Measurements from ENCODE around the gene DENND1B.

DENND1B gene

GRCh38 chr1:197750366-197750765 is 24.9 kb downstream of the DENND1B start:
- no peak for TF ChIP-seq CTCF (IDR thresholded peaks at IDR 0.05; ENCODE audit: borderline replicate concordance, control extremely low read depth, extremely low read depth, insufficient read depth, missing control alignments)
- no peak for DNase-seq (ENCODE audit: low spot score)
- in situ Hi-C loops (cut with MboI; ENCODE audit: low sequenced_read_pairs, unreplicated experiment), result no loop called here

DNA sequence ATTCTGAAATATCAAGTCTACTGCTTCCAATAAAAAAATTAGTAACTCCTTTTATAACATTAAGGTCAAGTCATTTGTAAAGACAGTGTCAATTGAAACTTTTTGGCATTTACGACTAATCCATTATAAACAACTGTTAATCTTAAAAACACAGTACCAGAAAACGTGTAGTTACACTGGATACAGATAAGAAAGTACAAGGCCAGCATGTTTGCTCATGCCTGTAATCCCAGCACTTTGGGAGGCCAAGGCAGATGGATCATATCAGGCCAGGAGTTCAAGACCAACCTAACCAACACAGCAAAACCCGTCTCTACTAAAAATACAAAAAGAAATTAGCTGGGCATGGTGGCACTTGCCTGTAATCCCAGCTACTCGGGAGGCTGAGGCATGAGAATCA is 29.4 kb downstream of the DENND1B start:
- TF ChIP-seq CTCF (IDR thresholded peaks at IDR 0.05; ENCODE audit: borderline replicate concordance, control extremely low read depth, extremely low read depth, insufficient read depth, missing control alignments), result no peak
- DNase-seq (ENCODE audit: low spot score), result no peak

GRCh38 chr1:197744979-197745378 is 30.3 kb downstream of the DENND1B start:
- in situ Hi-C loops (cut with MboI; ENCODE audit: low sequenced_read_pairs, unreplicated experiment), result no loop called here
- no peak for DNase-seq (ENCODE audit: low spot score)
- no peak for TF ChIP-seq CTCF (IDR thresholded peaks at IDR 0.05; ENCODE audit: borderline replicate concordance, control extremely low read depth, extremely low read depth, insufficient read depth, missing control alignments)

More for the DNA sequence above, 29.4 kb downstream of the DENND1B start:
- in situ Hi-C loops (cut with MboI; ENCODE audit: low sequenced_read_pairs, unreplicated experiment), result no loop called here

- no peak for TF ChIP-seq CTCF (IDR thresholded peaks at IDR 0.05; ENCODE audit: borderline replicate concordance, control extremely low read depth, extremely low read depth, insufficient read depth, missing control alignments)
- no peak for DNase-seq (ENCODE audit: low spot score)
- in situ Hi-C loops (cut with MboI; ENCODE audit: low sequenced_read_pairs, unreplicated experiment), result no loop called here
Measured at GRCh38 chr1:197743578-197743977, 31.7 kb downstream of the DENND1B start.

GRCh38 chr1:197740992-197741391 is 34.3 kb downstream of the DENND1B start:
- DNase-seq (ENCODE audit: low spot score), result no peak
- no peak for TF ChIP-seq CTCF (IDR thresholded peaks at IDR 0.05; ENCODE audit: borderline replicate concordance, control extremely low read depth, extremely low read depth, insufficient read depth, missing control alignments)
- in situ Hi-C loops (cut with MboI; ENCODE audit: low sequenced_read_pairs, unreplicated experiment), result no loop called here

- TF ChIP-seq CTCF (IDR thresholded peaks at IDR 0.05; ENCODE audit: borderline replicate concordance, control extremely low read depth, extremely low read depth, insufficient read depth, missing control alignments), result no peak
- DNase-seq (ENCODE audit: low spot score), result no peak
- in situ Hi-C loops (cut with MboI; ENCODE audit: low sequenced_read_pairs, unreplicated experiment), result no loop called here
Measured at GRCh38 chr1:197738927-197739326, 36.4 kb downstream of the DENND1B start.

DNA sequence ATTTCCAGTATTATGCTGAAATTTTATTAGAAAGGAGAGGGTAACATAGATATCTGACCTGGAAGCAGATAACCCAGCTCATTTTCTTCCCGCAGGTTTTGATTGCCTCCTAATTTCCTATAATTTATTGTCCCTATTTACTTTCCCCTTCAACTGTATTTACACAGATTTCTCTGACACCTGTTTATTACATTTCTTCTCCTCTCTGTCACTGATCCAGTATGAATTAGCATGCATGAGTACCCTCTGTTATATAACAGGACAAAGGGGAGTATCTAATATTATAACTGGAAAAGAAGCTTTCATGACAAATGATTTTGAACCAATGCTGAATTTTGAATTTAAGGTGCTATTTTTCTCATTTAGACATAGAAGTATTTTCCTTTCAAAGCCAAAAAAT is 37.4 kb downstream of the DENND1B start:
- no peak for DNase-seq (ENCODE audit: low spot score)
- TF ChIP-seq CTCF (IDR thresholded peaks at IDR 0.05; ENCODE audit: borderline replicate concordance, control extremely low read depth, extremely low read depth, insufficient read depth, missing control alignments), result no peak
- in situ Hi-C loops (cut with MboI; ENCODE audit: low sequenced_read_pairs, unreplicated experiment), result no loop called here

Measured in GM13976 (cell line).